ENCODE data around the gene USE1. TPM values are rescaled to one million over a fixed set of nuclear protein-coding genes. Genes with fewer than 3 reads are reported as not detected.
"Not testable (repeated sequence)": the region's sequence is repeated elsewhere in the genome, so short reads cannot be mapped to it uniquely, and the experiment has no call there.

USE1 gene, protein sequence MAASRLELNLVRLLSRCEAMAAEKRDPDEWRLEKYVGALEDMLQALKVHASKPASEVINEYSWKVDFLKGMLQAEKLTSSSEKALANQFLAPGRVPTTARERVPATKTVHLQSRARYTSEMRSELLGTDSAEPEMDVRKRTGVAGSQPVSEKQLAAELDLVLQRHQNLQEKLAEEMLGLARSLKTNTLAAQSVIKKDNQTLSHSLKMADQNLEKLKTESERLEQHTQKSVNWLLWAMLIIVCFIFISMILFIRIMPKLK
- total RNA-seq (2014; rRNA removed; shearing (Covaris generic)) = 25.5 and 33.5 TPM in 2 replicates

GRCh38 chr19:17215127-17215971 is at the start of gene USE1:
Gene USE1, plus strand, starts transcription at chr19:17215357. Its CDS starts 49 bp downstream, at chr19:17215406.
- DNase-seq (ENCODE audit: low read depth) = peak; percentile 94

DNA sequence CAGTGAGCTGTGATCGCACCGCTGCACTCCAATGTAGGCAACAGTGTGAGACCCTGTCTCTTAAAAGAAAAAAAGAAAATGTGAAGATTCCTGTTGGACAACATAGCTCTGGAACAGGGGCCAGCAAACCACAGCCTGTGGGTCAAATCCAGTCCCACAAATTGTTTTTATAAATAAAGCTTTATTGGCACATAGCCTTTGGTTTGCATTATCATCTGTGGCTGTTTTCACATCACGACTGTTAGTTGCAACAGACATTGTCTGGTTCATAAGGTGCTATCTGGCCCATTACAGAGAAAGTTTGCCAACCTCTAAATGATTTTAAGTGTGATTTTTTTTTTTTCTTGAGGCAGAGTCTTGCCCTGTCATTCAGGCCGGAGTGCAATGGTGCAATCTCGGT is 49.4 kb upstream of the USE1 start:
- DNase-seq (ENCODE audit: low read depth) = no peak

- no peak for DNase-seq (ENCODE audit: low read depth)
These were observed 44.4 kb upstream of the USE1 start for GRCh38 chr19:17170538-17171297.

GRCh38 chr19:17171874-17172273 is 43.3 kb upstream of the USE1 start:
- no peak for DNase-seq (ENCODE audit: low read depth)

DNA sequence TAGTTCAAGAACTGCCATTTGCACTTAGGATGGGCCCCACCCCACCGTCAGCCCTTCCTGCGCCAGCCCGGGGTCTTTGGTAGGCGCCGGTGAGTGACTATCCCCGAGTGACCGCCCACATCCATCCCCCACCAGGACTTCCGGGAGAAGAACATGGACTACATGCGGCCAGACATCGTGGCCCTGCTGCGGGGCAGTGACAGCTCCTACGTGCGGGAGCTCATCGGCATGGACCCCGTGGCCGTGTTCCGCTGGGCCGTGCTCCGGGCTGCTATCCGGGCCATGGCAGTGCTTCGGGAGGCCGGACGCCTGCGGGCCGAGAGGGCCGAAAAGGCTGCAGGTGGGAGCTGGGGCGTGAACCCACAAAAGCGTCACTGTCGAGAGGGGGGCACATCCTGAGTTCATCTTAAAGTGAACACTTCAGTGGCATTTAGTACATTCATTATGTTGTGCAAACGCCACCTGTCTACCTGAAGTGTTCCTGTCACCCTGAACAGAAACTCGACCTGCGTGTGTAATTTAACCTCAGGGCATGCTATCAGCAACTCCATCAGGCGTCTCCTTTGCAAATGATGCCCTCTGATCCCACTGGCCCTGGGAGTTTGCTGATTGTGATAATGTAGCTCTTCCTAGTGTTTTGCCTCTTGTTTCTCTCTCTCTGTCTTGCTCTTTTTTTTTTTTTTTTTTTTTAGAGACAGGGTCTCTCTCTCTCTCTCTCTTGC is 42.4 kb upstream of the USE1 start:
- DNase-seq (ENCODE audit: low read depth) = no peak

GRCh38 chr19:17178291-17178690 is 36.9 kb upstream of the USE1 start:
- DNase-seq (ENCODE audit: low read depth) = no peak

DNA sequence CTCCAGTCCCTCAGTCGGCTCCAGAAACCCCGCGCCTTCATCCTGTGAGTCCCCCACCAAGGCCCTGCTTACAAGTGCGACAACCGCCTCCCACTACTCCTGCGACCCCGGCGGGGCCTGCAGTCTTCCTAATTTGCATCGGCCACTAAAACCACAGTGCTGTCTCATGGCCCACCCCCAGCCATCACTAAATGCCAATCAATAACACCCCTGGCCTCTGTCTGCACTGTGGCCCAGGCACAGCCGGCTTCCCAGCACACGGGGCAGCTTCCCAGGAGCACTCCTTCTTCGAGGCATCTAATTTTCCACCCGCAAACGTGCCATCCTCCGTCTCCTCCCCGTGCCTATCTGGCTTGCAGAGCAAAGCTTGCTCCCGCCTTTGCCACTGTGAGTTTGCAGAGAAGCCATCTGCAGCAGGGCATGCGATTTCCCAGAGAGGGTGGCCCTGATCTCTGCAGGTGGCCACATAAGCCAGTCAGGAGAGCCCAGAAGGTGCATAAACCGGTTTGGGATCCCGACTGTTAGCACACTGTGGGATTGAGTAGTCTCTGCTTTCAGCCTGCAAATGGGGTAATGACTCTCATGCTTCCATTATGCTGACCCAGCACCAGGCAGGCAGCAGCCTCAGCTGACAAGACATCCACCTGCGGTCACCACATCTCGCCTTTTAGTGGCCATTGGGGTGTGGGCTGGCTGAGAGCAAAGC is 34.0 kb upstream of the USE1 start:
- no peak for DNase-seq (ENCODE audit: low read depth)

DNA sequence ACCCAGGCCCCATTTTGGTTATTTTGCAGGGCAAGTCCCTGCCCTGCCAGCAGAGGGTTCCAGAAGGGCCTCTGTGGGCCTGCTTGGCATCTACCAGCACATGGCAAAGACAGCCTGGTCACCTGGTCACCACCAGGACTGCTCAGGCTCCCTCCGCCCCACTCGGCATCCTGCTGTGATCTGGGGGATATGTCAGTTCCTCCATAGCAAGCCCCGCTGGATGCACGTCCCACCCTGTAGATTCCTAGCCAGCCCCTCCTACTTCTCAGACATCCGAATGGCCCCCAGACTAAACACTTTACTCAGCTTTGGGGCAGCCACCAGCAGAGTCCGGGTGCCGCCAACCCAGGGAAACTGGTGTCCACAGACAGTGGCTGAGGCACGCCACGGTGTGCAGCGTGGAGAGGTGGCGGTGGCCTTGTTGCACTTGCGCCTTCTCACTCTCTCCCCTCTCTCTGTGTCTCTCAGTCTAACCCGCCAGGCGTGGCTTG is 31.8 kb upstream of the USE1 start:
- DNase-seq (ENCODE audit: low read depth) = no peak

DNA sequence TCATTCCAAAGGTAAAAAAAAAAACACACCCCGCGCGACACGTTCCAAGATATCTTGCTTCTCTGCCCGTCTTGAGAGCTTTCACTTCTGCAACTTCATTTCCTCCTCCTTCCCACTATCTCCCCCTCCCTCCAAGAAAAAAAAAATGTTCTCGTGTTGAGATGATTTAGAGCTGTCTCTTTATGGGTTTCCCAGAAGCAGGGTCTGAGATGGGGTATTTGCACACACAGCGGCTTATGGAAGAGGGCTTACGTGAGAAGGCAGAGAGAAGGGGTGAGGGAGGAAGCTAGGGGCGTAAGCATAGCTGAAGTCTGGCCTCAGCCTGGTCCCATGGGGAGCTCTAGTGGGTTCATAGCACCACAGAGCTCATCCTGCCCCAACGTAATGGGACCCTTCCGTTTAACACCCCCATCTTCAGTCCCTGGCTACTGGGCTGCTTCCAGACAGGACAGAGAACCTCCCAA is 31.3 kb upstream of the USE1 start:
- no peak for DNase-seq (ENCODE audit: low read depth)

GRCh38 chr19:17184371-17184841 is 30.8 kb upstream of the USE1 start:
- DNase-seq (ENCODE audit: low read depth) = no peak

GRCh38 chr19:17185590-17185989 is 29.6 kb upstream of the USE1 start:
- DNase-seq (ENCODE audit: low read depth) = no peak

DNA sequence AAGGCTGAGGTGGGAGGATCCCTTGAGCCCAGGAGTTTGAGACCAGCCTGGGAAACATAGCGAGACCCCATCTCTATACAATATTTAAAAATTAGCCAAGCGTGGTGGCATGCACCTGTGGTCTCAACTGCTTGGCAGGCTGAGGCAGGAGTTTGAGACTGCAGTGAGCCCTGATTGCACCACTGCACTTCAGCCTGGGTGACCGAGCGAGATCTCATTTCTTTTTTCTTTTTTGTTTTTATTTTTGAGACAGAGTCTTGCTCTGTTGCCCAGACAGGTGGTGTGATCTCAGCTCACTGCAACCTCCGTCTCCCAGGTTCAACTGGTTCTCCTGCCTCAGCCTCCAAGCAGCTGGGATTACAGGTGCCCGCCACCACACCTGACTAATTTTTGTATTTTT is 23.4 kb upstream of the USE1 start:
- not testable (repeated sequence) for DNase-seq (ENCODE audit: low read depth)

DNA sequence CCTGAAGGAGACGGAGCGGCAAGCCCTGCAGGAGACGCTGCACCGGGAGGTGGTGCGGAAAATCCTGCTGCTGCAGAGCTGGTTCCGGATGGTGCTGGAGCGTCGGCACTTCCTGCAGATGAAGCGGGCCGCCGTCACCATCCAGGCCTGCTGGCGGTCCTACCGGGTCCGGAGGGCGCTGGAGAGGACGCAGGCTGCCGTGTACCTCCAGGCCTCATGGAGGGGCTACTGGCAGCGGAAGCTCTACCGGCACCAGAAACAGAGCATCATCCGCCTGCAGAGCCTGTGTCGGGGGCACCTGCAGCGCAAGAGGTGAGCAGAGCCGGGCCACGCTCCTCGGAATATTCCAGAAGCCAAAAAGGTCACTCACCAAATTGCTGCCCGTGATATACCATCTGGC is 22.4 kb upstream of the USE1 start:
- no peak for DNase-seq (ENCODE audit: low read depth)

DNA sequence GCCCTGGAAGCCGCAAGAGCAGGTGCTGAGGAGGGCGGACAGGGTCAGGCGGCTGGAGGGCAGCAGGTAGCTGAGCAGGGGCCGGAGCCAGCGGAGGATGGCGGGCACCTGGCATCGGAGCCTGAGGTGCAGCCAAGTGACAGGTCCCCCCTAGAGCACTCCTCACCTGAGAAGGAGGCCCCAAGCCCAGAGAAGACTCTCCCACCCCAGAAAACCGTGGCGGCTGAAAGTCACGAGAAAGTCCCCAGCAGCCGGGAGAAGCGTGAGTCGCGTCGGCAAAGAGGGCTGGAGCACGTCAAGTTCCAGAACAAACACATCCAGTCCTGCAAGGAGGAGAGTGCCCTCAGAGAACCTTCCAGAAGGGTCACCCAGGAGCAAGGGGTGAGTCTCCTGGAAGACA is 20.5 kb upstream of the USE1 start:
- DNase-seq (ENCODE audit: low read depth) = no peak

GRCh38 chr19:17195106-17195505 is 20.1 kb upstream of the USE1 start:
- DNase-seq (ENCODE audit: low read depth) = no peak

DNA sequence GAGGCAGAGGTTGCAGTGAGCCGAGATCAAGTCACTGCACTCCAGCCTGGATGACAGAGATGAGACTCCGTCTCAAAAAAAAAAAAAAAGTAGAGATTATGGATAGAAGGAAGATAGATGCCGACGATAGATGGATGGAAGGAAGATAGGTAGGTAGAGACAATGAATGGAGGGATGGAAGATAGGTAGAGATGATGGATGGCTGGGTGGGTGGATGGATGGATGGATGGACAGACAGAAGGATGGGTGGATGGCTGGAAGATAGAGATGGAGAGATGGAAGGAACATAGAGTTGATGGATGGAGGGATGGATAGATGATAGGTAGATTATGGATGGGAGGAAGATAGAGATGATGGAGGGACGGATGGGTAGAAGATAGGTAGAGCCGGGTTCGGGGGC is 18.5 kb upstream of the USE1 start:
- DNase-seq (ENCODE audit: low read depth) = no peak

GRCh38 chr19:17197666-17198065 is 17.5 kb upstream of the USE1 start:
- no peak for DNase-seq (ENCODE audit: low read depth)

- DNase-seq (ENCODE audit: low read depth) = no peak
These were observed 14.6 kb upstream of the USE1 start for GRCh38 chr19:17200408-17201079.

- peak; percentile 65 for DNase-seq (ENCODE audit: low read depth)
These were observed 12.9 kb upstream of the USE1 start for GRCh38 chr19:17202249-17202648.

DNA sequence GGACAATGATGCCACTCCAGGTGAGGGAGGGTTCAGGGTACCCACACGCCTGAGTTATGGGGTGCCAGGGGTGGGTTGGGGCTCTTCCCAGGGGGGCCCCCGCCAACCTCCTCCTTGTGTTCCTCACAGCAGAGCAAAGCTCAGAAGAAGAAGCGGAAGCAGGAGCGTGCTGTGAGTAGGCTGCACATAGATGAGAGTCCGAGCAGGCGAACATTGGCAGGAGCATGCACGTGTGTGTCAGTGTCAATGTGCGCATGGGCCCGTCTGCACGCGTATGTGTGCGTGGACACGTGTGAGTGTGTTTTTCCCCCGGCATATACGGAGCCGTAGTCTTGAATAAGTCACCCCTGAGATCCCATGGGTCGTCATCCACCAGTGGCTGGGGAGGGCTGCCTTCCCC is 12.4 kb upstream of the USE1 start:
- no peak for DNase-seq (ENCODE audit: low read depth)

Measured in Daoy (cell line).